ENCODE measurements around the gene PDIA5.

Gene PDIA5

GRCh38 chr3:123044981-123045763 lies 21.7 kb upstream of the PDIA5 start:
- DNase-seq: no peak

GRCh38 chr3:123046262-123047061 lies 20.4 kb upstream of the PDIA5 start:
- DNase-seq: no peak

GRCh38 chr3:123047062-123047319 lies 19.8 kb upstream of the PDIA5 start:
- DNase-seq: no peak

- no peak for DNase-seq
These were observed 18.2 kb upstream of the PDIA5 start for GRCh38 chr3:123048480-123049237.

GRCh38 chr3:123050666-123051065 lies 16.2 kb upstream of the PDIA5 start:
- no peak for DNase-seq

GRCh38 chr3:123053107-123053506 lies 13.7 kb upstream of the PDIA5 start:
- DNase-seq: no peak

- no peak for DNase-seq
These were observed 12.6 kb upstream of the PDIA5 start for GRCh38 chr3:123054109-123054778.

GRCh38 chr3:123054931-123055330 lies 11.9 kb upstream of the PDIA5 start:
- peak in 2 of 4 experiments; percentile 3 to 7 for DNase-seq

GRCh38 chr3:123055352-123055751 lies 11.5 kb upstream of the PDIA5 start:
- no peak for DNase-seq

- no peak for DNase-seq
These were observed 8.3 kb upstream of the PDIA5 start for GRCh38 chr3:123058505-123058904.

GRCh38 chr3:123060054-123060453 lies 6.8 kb upstream of the PDIA5 start:
- no peak for DNase-seq

- DNase-seq: no peak
These were observed 5.0 kb upstream of the PDIA5 start for GRCh38 chr3:123061856-123062255.

GRCh38 chr3:123063034-123063433 lies 3.8 kb upstream of the PDIA5 start:
- no peak for DNase-seq

- DNase-seq: no peak
These were observed 2.3 kb upstream of the PDIA5 start for GRCh38 chr3:123064506-123064905.

GRCh38 chr3:123064914-123065313 lies 1.9 kb upstream of the PDIA5 start:
- DNase-seq: no peak

GRCh38 chr3:123066599-123066895 lies 278 bp upstream of the PDIA5 start:
- no peak for DNase-seq

- peak in 1 of 4 experiments; percentile 6 for DNase-seq
These were observed 1.1 kb downstream of the PDIA5 start for GRCh38 chr3:123067689-123068600.

GRCh38 chr3:123068601-123069381 lies 2.0 kb downstream of the PDIA5 start:
- no peak for DNase-seq

GRCh38 chr3:123070510-123070909 lies 3.7 kb downstream of the PDIA5 start:
- DNase-seq: no peak

GRCh38 chr3:123071146-123071545 lies 4.3 kb downstream of the PDIA5 start:
- no peak for DNase-seq

GRCh38 chr3:123071581-123071980 lies 4.8 kb downstream of the PDIA5 start:
- no peak for DNase-seq

Data from activated CD4-positive, CD25-positive, alpha-beta regulatory T cell (primary cell).